HG03064 (cell line): ENCODE data around the gene OR13F1.
"Not testable (repeated sequence)": the region's sequence is repeated elsewhere in the genome, so short reads cannot be mapped to it uniquely, and the experiment has no call there.

Source experiments
- ATAC-seq: cut with Tn5 transposase; IDR thresholded peaks from one replicate; pipeline ENCODE4 v1.9.1; 2021; ENCODE audit warnings: low read depth; ENCODE audit not compliant: unreplicated experiment

Gene OR13F1

GRCh38 chr9:104503963-104504362 lies at the start of gene OR13F1:
Gene OR13F1 (plus strand): TSS chr9:104504263. CDS start chr9:104504263, 0 bp downstream.
- no peak for ATAC-seq

- ATAC-seq = no peak
These were observed 47.2 kb upstream of the OR13F1 start for GRCh38 chr9:104456831-104457230.

GRCh38 chr9:104463864-104464263 lies 40.2 kb upstream of the OR13F1 start:
- no peak for ATAC-seq

GRCh38 chr9:104468261-104468660 lies 35.8 kb upstream of the OR13F1 start:
- ATAC-seq = no peak

GRCh38 chr9:104482921-104483570 lies 21.0 kb upstream of the OR13F1 start:
- ATAC-seq = no peak

GRCh38 chr9:104485014-104485413 lies 19.0 kb upstream of the OR13F1 start:
- ATAC-seq = no peak

GRCh38 chr9:104494808-104495207 lies 9.3 kb upstream of the OR13F1 start:
- no peak for ATAC-seq

GRCh38 chr9:104503440-104503839 lies 623 bp upstream of the OR13F1 start:
- ATAC-seq = no peak

- no peak for ATAC-seq
These were observed 2.5 kb downstream of the OR13F1 start for GRCh38 chr9:104506565-104506964.

GRCh38 chr9:104514901-104515300 lies 10.8 kb downstream of the OR13F1 start:
- ATAC-seq = no peak

- ATAC-seq = not testable (repeated sequence)
These were observed 16.2 kb downstream of the OR13F1 start for GRCh38 chr9:104520241-104520640.

- no peak for ATAC-seq
These were observed 23.0 kb downstream of the OR13F1 start, which contains the start of gene OR13C4 for GRCh38 chr9:104527109-104527508. Gene OR13C4 (minus strand): TSS chr9:104527209. CDS start chr9:104527209, 0 bp downstream.

GRCh38 chr9:104536756-104537155 lies 32.7 kb downstream of the OR13F1 start, which contains the start of gene OR13C3:
Gene OR13C3 (minus strand): TSS chr9:104536856. CDS start chr9:104536723, 133 bp downstream.
- no peak for ATAC-seq

- no peak for ATAC-seq
These were observed 35.2 kb downstream of the OR13F1 start for GRCh38 chr9:104539275-104539674.

- no peak for ATAC-seq
These were observed 40.6 kb downstream of the OR13F1 start for GRCh38 chr9:104544644-104545043.

- no peak for ATAC-seq
These were observed 49.2 kb downstream of the OR13F1 start for GRCh38 chr9:104553261-104553660.
